H1 (cell line): ENCODE data around the gene PRMT1. TPM values are rescaled to one million over a fixed set of nuclear protein-coding genes. Genes with fewer than 3 reads are reported as not detected.

Experiments
- HDAC2 ChIP-seq, 2 experiments: fragments of 300-600 bp in 1 of 2; sonication (generic) in 1 of 2; IDR thresholded peaks; 2 replicates each; pipeline ENCODE4 v1.6.1; 2011 to 2012; ENCODE audit warnings: low read depth in 2 of 2, low read length in 2 of 2, mild to moderate bottlenecking in 2 of 2, moderate library complexity in 2 of 2, borderline replicate concordance in 1 of 2, inconsistent platforms in 1 of 2
- JUND ChIP-seq: IDR thresholded peaks from 2 replicates; pipeline ENCODE4 v1.6.1; 2011; ENCODE audit warnings: mild to moderate bottlenecking, improper control_type of control experiment, low read length
- KDM5A ChIP-seq: fragments of 200-600 bp; IDR thresholded peaks from 2 replicates; pipeline ENCODE4 v1.7.1; 2012; ENCODE audit warnings: mild to moderate bottlenecking, low read length, inconsistent platforms, mixed read lengths
- POU5F1 ChIP-seq: IDR thresholded peaks from 2 replicates; pipeline ENCODE4 v1.6.1; 2011; ENCODE audit warnings: low read depth, mild to moderate bottlenecking, low read length, moderate library complexity
- TEAD4 ChIP-seq: IDR thresholded peaks from 2 replicates; pipeline ENCODE4 v1.6.1; 2012; ENCODE audit warnings: low read depth, low read length, inconsistent platforms, mixed read lengths
- YY1 ChIP-seq: IDR thresholded peaks from 2 replicates; pipeline ENCODE4 v1.6.1; 2011; ENCODE audit warnings: low read depth, mild to moderate bottlenecking, low read length
- polyA plus RNA-seq, 7 experiments: library from polyadenylated mRNA; depleted of rRNA in 3 of 7; stranded (reverse) in 5 of 7; unstranded in 2 of 7; fragments of >200 nt in 5 of 7; fragments of 200-250 nt in 2 of 7; gene quantifications; 1 replicate in 5 of 7; 2 replicates in 1 of 7; 4 replicates in 1 of 7; pipeline versions ENCODE4 v1.2.1 to v1.2.3, GENCODE V29; 2011 to 2013; ENCODE audit warnings: missing spikeins in 2 of 7, mixed read lengths in 2 of 7
- total RNA-seq: library from RNA; stranded (reverse); fragmentation: NEBNext Ultra II Directional; extraction: Animal tissue kit (Norgen Biotek cat#: 25700); gene quantifications from 2 replicates; pipeline ENCODE4 v1.2.1, GENCODE V29; 2021
- TF ChIP-seq, protein P1 (sequence below): fragments of 300-600 bp; sonication (generic); IDR thresholded peaks from 2 replicates; pipeline ENCODE4 v1.7.1; 2012; ENCODE audit warnings: low read length, moderate library complexity, mild to moderate bottlenecking, inconsistent platforms; ENCODE audit not compliant: insufficient replicate concordance
- TF ChIP-seq, protein P2 (sequence below): IDR thresholded peaks from 2 replicates; pipeline ENCODE4 v1.6.1; 2012; ENCODE audit warnings: low read length, inconsistent platforms

The PRMT1 gene
- total and polyA plus RNA-seq, 2 of the 8 experiments (the other 6 are each of a cell fraction or from before 2014, with no cell fraction given), result 561 to 1,215 TPM

GRCh38 chr19:49679771-49680413 is 2.8 kb downstream of the PRMT1 start (continued):
- TF ChIP-seq, protein P1, sequence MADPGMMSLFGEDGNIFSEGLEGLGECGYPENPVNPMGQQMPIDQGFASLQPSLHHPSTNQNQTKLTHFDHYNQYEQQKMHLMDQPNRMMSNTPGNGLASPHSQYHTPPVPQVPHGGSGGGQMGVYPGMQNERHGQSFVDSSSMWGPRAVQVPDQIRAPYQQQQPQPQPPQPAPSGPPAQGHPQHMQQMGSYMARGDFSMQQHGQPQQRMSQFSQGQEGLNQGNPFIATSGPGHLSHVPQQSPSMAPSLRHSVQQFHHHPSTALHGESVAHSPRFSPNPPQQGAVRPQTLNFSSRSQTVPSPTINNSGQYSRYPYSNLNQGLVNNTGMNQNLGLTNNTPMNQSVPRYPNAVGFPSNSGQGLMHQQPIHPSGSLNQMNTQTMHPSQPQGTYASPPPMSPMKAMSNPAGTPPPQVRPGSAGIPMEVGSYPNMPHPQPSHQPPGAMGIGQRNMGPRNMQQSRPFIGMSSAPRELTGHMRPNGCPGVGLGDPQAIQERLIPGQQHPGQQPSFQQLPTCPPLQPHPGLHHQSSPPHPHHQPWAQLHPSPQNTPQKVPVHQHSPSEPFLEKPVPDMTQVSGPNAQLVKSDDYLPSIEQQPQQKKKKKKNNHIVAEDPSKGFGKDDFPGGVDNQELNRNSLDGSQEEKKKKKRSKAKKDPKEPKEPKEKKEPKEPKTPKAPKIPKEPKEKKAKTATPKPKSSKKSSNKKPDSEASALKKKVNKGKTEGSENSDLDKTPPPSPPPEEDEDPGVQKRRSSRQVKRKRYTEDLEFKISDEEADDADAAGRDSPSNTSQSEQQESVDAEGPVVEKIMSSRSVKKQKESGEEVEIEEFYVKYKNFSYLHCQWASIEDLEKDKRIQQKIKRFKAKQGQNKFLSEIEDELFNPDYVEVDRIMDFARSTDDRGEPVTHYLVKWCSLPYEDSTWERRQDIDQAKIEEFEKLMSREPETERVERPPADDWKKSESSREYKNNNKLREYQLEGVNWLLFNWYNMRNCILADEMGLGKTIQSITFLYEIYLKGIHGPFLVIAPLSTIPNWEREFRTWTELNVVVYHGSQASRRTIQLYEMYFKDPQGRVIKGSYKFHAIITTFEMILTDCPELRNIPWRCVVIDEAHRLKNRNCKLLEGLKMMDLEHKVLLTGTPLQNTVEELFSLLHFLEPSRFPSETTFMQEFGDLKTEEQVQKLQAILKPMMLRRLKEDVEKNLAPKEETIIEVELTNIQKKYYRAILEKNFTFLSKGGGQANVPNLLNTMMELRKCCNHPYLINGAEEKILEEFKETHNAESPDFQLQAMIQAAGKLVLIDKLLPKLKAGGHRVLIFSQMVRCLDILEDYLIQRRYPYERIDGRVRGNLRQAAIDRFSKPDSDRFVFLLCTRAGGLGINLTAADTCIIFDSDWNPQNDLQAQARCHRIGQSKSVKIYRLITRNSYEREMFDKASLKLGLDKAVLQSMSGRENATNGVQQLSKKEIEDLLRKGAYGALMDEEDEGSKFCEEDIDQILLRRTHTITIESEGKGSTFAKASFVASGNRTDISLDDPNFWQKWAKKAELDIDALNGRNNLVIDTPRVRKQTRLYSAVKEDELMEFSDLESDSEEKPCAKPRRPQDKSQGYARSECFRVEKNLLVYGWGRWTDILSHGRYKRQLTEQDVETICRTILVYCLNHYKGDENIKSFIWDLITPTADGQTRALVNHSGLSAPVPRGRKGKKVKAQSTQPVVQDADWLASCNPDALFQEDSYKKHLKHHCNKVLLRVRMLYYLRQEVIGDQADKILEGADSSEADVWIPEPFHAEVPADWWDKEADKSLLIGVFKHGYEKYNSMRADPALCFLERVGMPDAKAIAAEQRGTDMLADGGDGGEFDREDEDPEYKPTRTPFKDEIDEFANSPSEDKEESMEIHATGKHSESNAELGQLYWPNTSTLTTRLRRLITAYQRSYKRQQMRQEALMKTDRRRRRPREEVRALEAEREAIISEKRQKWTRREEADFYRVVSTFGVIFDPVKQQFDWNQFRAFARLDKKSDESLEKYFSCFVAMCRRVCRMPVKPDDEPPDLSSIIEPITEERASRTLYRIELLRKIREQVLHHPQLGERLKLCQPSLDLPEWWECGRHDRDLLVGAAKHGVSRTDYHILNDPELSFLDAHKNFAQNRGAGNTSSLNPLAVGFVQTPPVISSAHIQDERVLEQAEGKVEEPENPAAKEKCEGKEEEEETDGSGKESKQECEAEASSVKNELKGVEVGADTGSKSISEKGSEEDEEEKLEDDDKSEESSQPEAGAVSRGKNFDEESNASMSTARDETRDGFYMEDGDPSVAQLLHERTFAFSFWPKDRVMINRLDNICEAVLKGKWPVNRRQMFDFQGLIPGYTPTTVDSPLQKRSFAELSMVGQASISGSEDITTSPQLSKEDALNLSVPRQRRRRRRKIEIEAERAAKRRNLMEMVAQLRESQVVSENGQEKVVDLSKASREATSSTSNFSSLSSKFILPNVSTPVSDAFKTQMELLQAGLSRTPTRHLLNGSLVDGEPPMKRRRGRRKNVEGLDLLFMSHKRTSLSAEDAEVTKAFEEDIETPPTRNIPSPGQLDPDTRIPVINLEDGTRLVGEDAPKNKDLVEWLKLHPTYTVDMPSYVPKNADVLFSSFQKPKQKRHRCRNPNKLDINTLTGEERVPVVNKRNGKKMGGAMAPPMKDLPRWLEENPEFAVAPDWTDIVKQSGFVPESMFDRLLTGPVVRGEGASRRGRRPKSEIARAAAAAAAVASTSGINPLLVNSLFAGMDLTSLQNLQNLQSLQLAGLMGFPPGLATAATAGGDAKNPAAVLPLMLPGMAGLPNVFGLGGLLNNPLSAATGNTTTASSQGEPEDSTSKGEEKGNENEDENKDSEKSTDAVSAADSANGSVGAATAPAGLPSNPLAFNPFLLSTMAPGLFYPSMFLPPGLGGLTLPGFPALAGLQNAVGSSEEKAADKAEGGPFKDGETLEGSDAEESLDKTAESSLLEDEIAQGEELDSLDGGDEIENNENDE, result no peak
- TF ChIP-seq YY1, result no peak
- no peak for TF ChIP-seq HDAC2 (IDR thresholded peaks at IDR 0.05; ENCODE audit: borderline replicate concordance in 1 of 2, low read depth in 2 of 2, low read length in 2 of 2)
- TF ChIP-seq, protein P2, sequence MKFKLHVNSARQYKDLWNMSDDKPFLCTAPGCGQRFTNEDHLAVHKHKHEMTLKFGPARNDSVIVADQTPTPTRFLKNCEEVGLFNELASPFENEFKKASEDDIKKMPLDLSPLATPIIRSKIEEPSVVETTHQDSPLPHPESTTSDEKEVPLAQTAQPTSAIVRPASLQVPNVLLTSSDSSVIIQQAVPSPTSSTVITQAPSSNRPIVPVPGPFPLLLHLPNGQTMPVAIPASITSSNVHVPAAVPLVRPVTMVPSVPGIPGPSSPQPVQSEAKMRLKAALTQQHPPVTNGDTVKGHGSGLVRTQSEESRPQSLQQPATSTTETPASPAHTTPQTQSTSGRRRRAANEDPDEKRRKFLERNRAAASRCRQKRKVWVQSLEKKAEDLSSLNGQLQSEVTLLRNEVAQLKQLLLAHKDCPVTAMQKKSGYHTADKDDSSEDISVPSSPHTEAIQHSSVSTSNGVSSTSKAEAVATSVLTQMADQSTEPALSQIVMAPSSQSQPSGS, result no peak
- TF ChIP-seq TEAD4, result no peak
- no peak for TF ChIP-seq KDM5A
- no peak for TF ChIP-seq POU5F1
- TF ChIP-seq JUND, result no peak
